ENCODE data around the gene FHL1. TPM values are rescaled to one million over a fixed set of nuclear protein-coding genes. Genes with fewer than 3 reads are reported as not detected.
A peak's percentile ranks its signal among the peaks of the same experiment; 100 is the strongest.

Gene FHL1
- total RNA-seq, 3 donors from 2014 or later, result 36.8 to 472 (median 53.2) TPM

DNA sequence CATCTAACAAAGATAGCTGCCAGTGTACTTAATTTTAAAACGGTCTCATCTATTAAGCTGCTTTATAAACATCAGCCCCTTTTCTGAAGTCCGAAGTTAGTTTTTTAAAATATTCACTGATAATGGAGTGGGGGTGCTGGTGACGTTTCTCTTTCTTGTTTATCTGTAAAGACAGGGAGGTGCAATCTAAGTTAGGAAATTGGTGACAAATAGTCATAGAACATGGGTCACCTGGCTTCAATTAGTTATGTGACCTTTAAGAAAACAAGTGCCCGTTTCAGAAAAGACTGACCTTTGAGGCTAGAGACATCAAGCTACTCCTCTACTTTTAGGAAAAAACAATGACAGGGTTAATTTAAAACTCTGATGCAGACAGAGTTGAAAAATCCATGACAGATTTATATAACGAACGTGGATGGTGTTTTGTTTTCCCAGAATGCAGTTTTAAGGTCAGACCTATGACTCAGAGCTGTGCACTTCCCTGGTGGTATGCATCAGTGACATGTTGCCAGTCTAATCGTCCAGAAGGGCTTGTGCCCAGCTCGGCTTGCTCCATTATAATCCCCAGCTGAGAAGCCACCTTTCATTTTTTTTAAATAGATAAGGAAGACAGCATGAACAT is 38.2 kb downstream of the FHL1 start:
- intact Hi-C loops (cut with DNase I, micrococcal nuclease), result no loop called here
- no peak overlapping the region for H3K4me3 ChIP-seq
- no peaks in the 10 kb centered on the region for H3K9me3 ChIP-seq
- TF ChIP-seq, protein P1, sequence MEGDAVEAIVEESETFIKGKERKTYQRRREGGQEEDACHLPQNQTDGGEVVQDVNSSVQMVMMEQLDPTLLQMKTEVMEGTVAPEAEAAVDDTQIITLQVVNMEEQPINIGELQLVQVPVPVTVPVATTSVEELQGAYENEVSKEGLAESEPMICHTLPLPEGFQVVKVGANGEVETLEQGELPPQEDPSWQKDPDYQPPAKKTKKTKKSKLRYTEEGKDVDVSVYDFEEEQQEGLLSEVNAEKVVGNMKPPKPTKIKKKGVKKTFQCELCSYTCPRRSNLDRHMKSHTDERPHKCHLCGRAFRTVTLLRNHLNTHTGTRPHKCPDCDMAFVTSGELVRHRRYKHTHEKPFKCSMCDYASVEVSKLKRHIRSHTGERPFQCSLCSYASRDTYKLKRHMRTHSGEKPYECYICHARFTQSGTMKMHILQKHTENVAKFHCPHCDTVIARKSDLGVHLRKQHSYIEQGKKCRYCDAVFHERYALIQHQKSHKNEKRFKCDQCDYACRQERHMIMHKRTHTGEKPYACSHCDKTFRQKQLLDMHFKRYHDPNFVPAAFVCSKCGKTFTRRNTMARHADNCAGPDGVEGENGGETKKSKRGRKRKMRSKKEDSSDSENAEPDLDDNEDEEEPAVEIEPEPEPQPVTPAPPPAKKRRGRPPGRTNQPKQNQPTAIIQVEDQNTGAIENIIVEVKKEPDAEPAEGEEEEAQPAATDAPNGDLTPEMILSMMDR (IDR thresholded peaks at IDR 0.05), result no peak
- ATAC-seq (peak; percentile 57), DNase-seq (no peak)
- H3K4me1 ChIP-seq (ENCODE audit: low read depth), result no peaks in the 10 kb centered on the region
- H3K36me3 ChIP-seq (ENCODE audit: low read depth), result no peaks in the 10 kb centered on the region

DNA sequence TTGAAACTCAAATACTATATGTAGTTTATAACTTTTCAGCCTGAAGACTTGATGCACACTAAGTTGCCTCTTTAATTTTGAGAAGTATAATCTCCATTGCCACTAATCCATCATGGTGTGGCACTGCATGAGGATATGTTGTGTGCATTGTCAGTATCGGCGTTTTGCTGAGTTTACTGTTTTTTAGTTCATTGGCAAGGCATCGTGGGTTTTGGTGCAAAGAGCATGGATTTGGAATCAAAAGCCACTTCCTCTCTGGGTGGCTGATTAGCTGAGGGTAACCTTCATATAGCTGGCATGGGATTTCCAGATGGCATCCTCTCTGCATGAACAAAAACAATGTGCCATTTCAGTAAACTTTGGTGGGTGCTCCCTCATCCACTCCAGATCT is 38.7 kb downstream of the FHL1 start:
- Histone ChIP-seq H3K9me3 (no peaks in the 10 kb centered on the region), H3K36me3 (ENCODE audit: low read depth) (no peaks in the 10 kb centered on the region), H3K4me3 (no peak overlapping the region), H3K4me1 (ENCODE audit: low read depth) (no peaks in the 10 kb centered on the region)
- DNase-seq (no peak), ATAC-seq (no peak)
- TF ChIP-seq, protein P1 (IDR thresholded peaks at IDR 0.05), result no peak
- intact Hi-C loops (cut with DNase I, micrococcal nuclease), result no loop called here

DNA sequence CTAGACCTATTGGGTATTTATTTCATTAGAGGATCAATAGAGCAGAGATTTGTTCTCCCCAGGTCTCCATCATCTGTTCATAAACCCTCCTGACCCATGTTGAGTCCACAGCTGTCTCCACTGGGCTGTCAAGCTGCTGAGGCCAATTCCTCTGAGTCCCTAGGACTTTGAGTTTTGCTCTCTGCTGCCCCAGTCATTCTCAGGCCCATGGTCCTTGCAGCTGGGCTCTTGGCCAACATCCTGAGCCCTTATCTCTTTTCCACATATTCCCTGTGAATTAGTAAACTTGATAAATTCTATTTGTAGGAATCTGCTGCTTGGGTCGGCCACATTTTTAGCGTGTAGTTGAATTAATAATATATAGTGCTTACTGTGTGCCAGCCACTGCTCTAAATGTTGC is 41.9 kb downstream of the FHL1 start:
- Histone ChIP-seq H3K4me1 (ENCODE audit: low read depth) (no peaks in the 10 kb centered on the region), H3K36me3 (ENCODE audit: low read depth) (no peaks in the 10 kb centered on the region), H3K9me3 (no peaks in the 10 kb centered on the region), H3K4me3 (no peak overlapping the region)
- TF ChIP-seq, protein P1 (IDR thresholded peaks at IDR 0.05), result no peak
- ATAC-seq, result no peak
- DNase-seq, result no peak
- intact Hi-C loops (cut with DNase I, micrococcal nuclease), result no loop called here

DNA sequence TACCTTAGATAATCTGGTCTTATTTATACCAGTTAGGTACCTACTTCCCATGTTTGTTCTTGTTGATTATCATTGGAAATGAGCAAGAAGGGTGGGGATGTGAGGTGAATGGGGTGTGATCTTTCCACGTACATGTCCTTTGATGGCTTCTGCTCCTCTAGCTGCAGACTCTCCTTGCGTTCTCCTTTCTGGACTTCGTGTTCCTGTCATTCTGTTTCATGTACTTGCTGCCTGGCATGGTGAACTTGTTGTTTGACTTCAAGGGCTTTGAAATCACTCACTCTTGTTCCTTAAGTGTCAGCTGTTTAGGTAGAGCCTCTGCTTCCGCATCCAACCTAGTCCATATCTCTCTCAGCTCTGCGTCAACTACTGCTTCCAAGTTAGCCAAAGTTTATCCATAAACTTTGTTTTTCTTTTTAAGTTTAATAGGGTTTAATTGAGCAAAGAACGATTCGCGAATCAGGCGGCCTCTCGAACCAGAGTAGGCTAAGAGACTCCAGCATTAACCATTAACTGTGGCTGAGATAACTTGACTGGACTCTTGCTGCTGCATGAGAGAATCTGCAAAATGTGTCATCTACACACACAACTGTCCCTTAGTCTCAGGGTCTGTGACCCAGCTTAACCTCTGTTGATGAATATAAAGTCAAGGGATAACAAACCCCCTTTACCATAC is 42.8 kb downstream of the FHL1 start:
- DNase-seq, result no peak
- Histone ChIP-seq H3K4me1 (ENCODE audit: low read depth) (no peaks in the 10 kb centered on the region), H3K4me3 (no peak overlapping the region), H3K36me3 (ENCODE audit: low read depth) (no peaks in the 10 kb centered on the region), H3K9me3 (no peaks in the 10 kb centered on the region)
- TF ChIP-seq, protein P1 (IDR thresholded peaks at IDR 0.05), result no peak
- intact Hi-C loops (cut with DNase I, micrococcal nuclease), result no loop called here
- no peak for ATAC-seq

DNA sequence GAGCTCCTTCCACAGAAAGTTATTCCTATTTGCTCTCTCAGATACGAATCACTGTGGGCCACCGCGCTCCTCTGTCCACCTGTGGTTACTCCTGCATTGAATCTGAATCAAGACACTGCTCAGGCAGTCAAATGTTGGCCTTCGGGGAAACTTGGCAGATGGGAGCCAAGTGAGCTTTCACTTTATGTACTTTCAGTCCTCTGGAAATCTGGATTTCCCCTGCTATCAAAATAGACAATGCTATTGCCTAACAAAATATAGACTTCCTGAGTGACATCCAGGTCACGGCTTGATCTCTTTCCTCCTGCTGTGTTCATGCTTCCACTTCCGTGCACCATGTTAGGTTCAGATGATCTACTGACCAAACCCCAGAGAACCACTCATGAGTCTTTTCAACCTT is 43.8 kb downstream of the FHL1 start:
- Histone ChIP-seq H3K4me1 (ENCODE audit: low read depth) (no peaks in the 10 kb centered on the region), H3K36me3 (ENCODE audit: low read depth) (no peaks in the 10 kb centered on the region), H3K9me3 (no peaks in the 10 kb centered on the region), H3K4me3 (no peak overlapping the region)
- ATAC-seq (no peak), DNase-seq (no peak)
- TF ChIP-seq, protein P1 (IDR thresholded peaks at IDR 0.05), result no peak
- intact Hi-C loops (cut with DNase I, micrococcal nuclease), result no loop called here
